Kasumi-1 (cell line): Measurements from ENCODE around the gene MSGN1.

Source experiments
- DNase-seq, 2 experiments: peaks; one replicate each; lab custom pipeline; 2025; lab: John Stamatoyannopoulos, UW

Gene MSGN1

DNA sequence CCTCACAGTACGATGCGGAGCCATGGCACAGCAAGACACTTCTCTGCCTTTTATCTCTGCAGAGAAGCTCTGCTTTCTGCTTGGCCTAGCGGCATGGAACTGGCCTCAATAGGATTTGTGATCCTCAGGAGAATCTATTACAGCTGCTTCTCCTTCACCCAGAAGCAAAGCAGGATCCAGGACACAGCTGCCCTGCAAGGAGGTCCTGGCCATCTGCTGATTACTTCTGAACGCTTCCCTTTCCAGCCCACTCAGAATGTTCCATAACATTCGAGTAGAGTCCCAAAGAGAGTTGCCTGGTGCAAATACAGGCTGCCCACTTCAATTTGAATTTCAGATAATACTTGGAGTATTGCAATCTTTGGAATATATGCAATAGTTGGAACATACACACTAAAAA, 33.0 kb downstream of the MSGN1 start:
- DNase-seq = no peak

DNA sequence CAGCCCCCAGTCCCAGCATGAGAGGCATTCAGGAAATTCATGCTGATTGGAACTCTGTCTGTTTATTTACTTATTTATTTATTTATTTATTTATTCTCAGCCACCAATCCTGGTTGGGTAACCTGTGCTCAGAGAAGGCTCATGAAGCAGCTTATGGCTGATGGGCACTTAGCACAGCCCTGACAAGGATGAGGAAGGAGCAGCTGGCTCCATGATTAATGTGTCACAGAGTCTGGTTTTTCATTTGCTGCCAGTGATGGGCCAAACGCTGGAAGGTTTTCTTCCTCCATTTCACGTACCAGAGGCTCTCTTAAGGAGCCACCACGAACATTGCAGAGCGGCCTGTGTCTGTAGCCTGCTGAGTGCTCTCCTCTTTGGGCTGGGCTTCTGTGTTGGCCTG, 33.9 kb downstream of the MSGN1 start:
- no peak for DNase-seq

DNA sequence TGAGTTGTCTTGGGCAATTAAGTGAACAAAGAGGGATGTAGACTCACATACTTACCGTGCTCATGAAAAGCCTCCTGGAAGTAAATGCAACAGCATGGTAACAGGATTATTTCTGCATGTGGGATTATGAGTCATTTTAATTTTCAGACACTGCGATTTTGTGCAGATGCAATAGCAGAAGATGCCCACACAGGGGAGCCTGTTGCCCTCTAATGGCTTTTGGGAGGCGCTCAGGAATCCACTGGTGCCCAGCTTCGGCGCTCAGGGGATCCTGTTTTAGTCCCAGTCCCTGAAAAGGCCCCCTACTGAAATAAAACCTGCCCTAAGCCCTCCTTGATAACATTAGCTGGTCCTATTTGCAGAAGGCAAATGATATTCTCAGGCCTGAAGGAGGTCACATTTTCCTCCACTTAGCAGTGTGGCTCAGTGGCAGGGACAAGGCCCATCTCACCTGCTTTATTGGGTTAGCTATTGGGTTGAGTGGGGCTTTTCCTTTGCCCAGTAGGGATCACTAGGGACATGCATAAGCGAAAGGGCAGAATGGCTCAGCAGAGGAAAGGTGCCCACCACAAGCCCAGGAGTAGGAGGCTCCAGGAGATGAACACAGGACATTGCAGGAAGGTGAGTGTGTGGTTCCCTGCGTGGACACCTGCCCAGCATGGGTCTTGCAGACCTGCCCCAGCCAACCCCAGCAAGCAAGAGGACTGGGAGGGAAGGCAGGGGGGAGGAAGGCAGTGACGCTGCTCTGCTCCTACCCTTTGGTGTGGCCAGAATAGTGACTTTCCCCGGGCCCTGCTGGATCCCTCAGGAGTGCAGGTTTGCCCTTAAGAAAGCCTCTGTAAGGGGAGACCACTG, 35.7 kb downstream of the MSGN1 start:
- DNase-seq = peak; percentile 60 to 71

DNA sequence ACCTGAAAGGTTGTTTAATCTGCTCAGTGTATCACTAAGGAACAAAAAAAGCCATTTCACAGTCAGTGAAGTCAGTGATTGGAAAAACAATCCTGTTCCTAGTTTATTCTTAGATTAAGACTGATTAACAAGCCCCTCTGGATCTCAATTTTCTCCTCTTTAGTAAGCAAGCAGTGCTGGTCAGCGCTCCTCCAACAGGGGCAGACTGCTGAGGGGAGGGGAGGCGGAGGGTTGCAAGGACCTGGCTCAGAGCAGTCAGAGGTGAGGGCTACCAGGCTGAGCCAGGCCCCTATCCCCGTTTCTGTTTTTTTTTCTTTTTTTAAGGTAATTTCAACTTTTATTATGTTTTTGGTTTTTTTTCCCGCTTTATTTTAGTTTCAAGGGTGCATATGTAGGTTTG, 37.5 kb downstream of the MSGN1 start:
- no peak for DNase-seq

DNA sequence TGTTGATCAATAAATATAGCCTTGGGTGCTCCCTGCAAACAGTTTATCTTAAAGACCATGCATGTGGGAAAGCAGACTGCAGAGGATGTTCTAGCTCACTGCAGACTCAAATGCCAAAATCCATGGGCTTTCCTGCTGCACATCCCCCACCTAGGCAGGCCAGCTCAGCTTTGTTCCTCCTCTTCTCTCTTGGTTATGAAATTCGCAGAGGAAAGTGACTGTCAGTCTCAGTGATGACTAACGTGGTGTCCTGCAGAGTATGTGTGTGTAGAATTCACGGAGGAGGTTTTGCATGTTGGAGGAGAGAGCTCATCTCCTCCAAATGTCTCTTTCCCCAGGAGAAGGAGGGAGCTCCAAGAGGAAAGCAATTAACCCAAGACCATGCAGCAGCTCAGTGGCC, 40.8 kb downstream of the MSGN1 start:
- DNase-seq = peak; percentile 3 to 19

DNA sequence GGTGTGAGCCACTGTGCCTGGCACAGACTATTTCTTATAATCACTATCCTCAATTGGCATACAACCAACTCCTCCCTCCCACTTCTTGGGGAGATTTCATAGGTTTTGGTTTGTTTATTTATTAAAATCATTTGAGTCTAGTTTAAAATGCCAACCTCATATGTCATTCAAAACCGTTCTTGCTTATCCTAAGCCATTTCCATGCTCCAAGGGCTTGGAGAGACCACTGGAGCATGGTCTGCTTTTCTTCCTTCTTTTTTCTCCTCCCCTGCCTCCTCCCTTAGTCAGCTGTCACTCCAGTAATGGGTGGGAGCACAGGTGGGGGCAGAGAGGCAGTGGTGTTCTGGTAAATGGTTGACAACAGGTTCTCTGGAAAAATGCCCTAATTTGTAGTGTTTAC, 41.8 kb downstream of the MSGN1 start:
- no peak for DNase-seq

DNA sequence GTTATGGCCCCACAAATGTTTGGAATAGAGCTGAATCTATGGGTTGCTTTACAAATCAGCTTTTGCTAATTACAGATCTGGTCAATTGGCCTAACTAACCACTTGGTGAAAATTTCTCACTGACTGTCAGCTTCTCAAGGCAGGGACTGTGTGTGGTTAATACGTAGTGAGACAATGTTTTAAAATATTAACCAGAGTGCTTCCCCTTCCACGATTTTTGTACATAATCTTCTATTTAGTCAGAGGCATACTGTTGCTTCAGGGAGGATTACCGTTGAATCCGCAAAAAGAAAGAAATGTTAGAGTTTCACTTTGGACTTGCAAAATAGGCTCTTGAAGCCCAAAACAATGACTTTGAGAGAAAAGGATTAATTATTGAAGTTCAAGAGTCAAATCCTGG, 47.3 kb downstream of the MSGN1 start:
- DNase-seq = no peak

DNA sequence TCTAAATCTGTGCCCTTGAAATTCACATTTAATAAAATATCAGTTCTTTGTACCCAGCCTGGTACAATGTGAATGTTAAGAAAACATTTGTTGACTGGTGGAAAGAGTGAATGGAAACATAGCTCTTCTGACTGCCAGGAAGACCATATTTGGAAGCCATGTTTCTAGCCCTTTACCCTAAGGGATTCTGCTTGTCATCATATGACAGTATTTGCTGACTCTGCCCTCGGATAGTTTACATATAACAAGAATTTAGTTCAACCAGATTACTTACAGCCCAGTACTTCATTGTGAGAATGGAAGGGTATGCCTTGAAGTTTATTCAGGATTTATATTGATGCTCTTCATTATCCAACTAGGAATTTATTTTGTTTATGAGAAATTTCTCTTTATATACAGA, 48.4 kb downstream of the MSGN1 start:
- no peak for DNase-seq

DNA sequence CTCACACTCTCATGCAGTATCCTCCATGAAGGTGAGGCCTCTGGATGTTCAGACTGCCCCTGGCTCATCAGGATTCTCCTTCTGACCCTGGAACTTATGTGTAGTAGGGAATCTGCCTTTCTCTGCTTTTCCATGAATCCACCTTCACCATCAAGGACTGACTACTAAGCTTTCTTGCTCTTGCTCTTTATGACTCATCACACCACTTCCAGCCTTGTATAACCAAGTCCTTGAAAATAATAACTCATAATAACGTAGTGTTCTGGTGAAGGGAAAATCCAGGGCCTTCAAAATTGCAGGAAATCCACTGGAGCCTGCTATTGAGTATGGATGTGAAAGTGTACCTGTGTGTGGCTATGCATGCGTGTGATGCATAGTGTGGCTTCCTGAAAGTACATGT, 50.9 kb downstream of the MSGN1 start:
- DNase-seq = no peak
